HepG2 (cell line): ENCODE data around the gene CBX2. TPM values are rescaled to one million over a fixed set of nuclear protein-coding genes. Genes with fewer than 3 reads are reported as not detected.
A peak's percentile ranks its signal among the peaks of the same experiment; 100 is the strongest.

Source experiments
- CBFB ChIP-seq: sonication (generic); formaldehyde crosslinking; IDR thresholded peaks from 2 replicates; pipeline ENCODE4 v1.4.0; 2020; ENCODE audit warnings: missing genetic modification reagents
- EEA1 ChIP-seq: sonication (generic); formaldehyde crosslinking; IDR thresholded peaks from 2 replicates; pipeline ENCODE4 v1.5.1; 2020; ENCODE audit warnings: mild to moderate bottlenecking, missing genetic modification reagents, borderline replicate concordance
- EED ChIP-seq: sonication (generic); formaldehyde crosslinking; IDR thresholded peaks from 2 replicates; pipeline ENCODE4 v1.5.0; 2020; ENCODE audit warnings: mild to moderate bottlenecking, missing genetic modification reagents
- EHMT2 ChIP-seq: fragments of 200-600 bp; sonication (generic); IDR thresholded peaks from 2 replicates; pipeline ENCODE4 v1.7.0; 2017; ENCODE audit warnings: antibody characterized with exemption, low read depth, low read length, borderline replicate concordance
- FOXP1 ChIP-seq, 2 experiments: fragments of 450-650 bp in 1 of 2; IDR thresholded peaks; 2 replicates each; pipeline ENCODE4 v1.6.1; 2017 to 2018; ENCODE audit warnings: antibody characterized with exemption in 1 of 2
- HIC2 ChIP-seq: sonication (generic); formaldehyde crosslinking; IDR thresholded peaks from 2 replicates; pipeline ENCODE4 v1.9.0; 2022; ENCODE audit warnings: low read depth, missing genetic modification reagents
- KLF16 ChIP-seq, 2 experiments: sonication (generic) in 1 of 2; formaldehyde crosslinking in 1 of 2; IDR thresholded peaks; 2 replicates each; pipeline versions ENCODE4 v1.6.1 to v1.8.0; 2016 to 2023; ENCODE audit warnings: missing genetic modification reagents in 2 of 2, missing compliant biosample characterization in 1 of 2
- MEIS1 ChIP-seq: sonication (generic); formaldehyde crosslinking; IDR thresholded peaks from 2 replicates; pipeline ENCODE4 v1.9.0; 2021; ENCODE audit warnings: mild to moderate bottlenecking, missing genetic modification reagents, moderate library complexity, borderline replicate concordance
- SALL2 ChIP-seq: sonication (generic); formaldehyde crosslinking; IDR thresholded peaks from 2 replicates; pipeline ENCODE4 v1.8.1; 2023; ENCODE audit warnings: mild to moderate bottlenecking, missing genetic modification reagents, inconsistent platforms
- ZBTB26 ChIP-seq: IDR thresholded peaks from 2 replicates; pipeline ENCODE4 v1.6.1; 2016; ENCODE audit warnings: missing compliant biosample characterization, missing genetic modification reagents, borderline replicate concordance
- ZBTB43 ChIP-seq: sonication (generic); formaldehyde crosslinking; conservative IDR thresholded peaks from 2 replicates; pipeline ENCODE4 v1.4.0; 2020; ENCODE audit warnings: missing genetic modification reagents
- ZBTB49 ChIP-seq: sonication (generic); formaldehyde crosslinking; IDR thresholded peaks from 2 replicates; pipeline ENCODE4 v1.4.0; 2020; ENCODE audit warnings: missing genetic modification reagents, borderline replicate concordance
- ZC3H4 ChIP-seq: sonication (generic); formaldehyde crosslinking; IDR thresholded peaks from 2 replicates; pipeline ENCODE4 v1.4.0; 2020; ENCODE audit warnings: missing genetic modification reagents, borderline replicate concordance
- ZNF747 ChIP-seq: sonication (generic); formaldehyde crosslinking; IDR thresholded peaks from 2 replicates; pipeline ENCODE4 v1.8.1; 2023; ENCODE audit warnings: missing genetic modification reagents, mild to moderate bottlenecking, borderline replicate concordance
- ZNF770 ChIP-seq: sonication (generic); formaldehyde crosslinking; IDR thresholded peaks from 2 replicates; pipeline ENCODE4 v1.5.0; 2020; ENCODE audit warnings: mild to moderate bottlenecking, missing genetic modification reagents
- ZNF780A ChIP-seq: sonication (generic); formaldehyde crosslinking; IDR thresholded peaks from 2 replicates; pipeline ENCODE4 v1.8.0; 2022; ENCODE audit warnings: mild to moderate bottlenecking, missing genetic modification reagents, moderate library complexity
- ZNF788 ChIP-seq: sonication (generic); formaldehyde crosslinking; IDR thresholded peaks from 2 replicates; pipeline ENCODE4 v1.5.0; 2020; ENCODE audit warnings: mild to moderate bottlenecking, missing genetic modification reagents, borderline replicate concordance
- ZSCAN20 ChIP-seq: sonication (generic); formaldehyde crosslinking; IDR thresholded peaks from 2 replicates; pipeline ENCODE4 v1.4.0; 2020; ENCODE audit warnings: missing genetic modification reagents, mild to moderate bottlenecking, borderline replicate concordance
- polyA plus RNA-seq, 8 experiments: library from polyadenylated mRNA; depleted of rRNA in 3 of 8; stranded (reverse) in 7 of 8; unstranded in 1 of 8; fragments of >200 nt; fragmentation: Illumina TruSeq in 4 of 8; extraction: Trizol in 4 of 8; gene quantifications; 2 replicates each; pipeline versions ENCODE4 v1.2.1 to v1.2.3, GENCODE V29; 2011 to 2016; ENCODE audit warnings: low read depth in 4 of 8, missing spikeins in 1 of 8, mixed read lengths in 1 of 8; ENCODE audit not compliant: insufficient read depth in 1 of 8
- total RNA-seq, 5 experiments: library from RNA; depleted of rRNA; stranded (reverse); fragments of >200 nt; fragmentation: Illumina TruSeq; extraction: Trizol; gene quantifications; 2 replicates each; pipeline ENCODE4 v1.2.3, GENCODE V29; 2016; ENCODE audit warnings: low read depth in 1 of 5

Gene CBX2
- total and polyA plus RNA-seq, 2 of the 13 experiments (the other 11 are each of a cell fraction or from before 2014, with no cell fraction given): 14.5 to 31.1 TPM

- TF ChIP-seq ZNF788 (CRISPR knock-in tag) (0 out of 2 replicates have a peak, but pooled peaks have one; percentile 41), ZC3H4 (CRISPR knock-in tag) (0 out of 2 replicates have a peak, but pooled peaks have one; percentile 28), EHMT2 (no peak), FOXP1 (IDR thresholded peaks at IDR 0.05) (no peak), FOXP1 (CRISPR knock-in tag; IDR thresholded peaks at IDR 0.05) (no peak), MEIS1 (CRISPR knock-in tag) (no peak), ZNF770 (CRISPR knock-in tag) (no peak), CBFB (CRISPR knock-in tag) (no peak), ZNF780A (CRISPR knock-in tag) (no peak), ZSCAN20 (CRISPR knock-in tag) (0 out of 2 replicates have a peak, but pooled peaks have one; percentile 23), KLF16 (CRISPR knock-in tag; IDR thresholded peaks at IDR 0.05) (no peak), ZNF747 (CRISPR knock-in tag) (0 out of 2 replicates have a peak, but pooled peaks have one; percentile 51), EED (peak; percentile 44; the same call in 1 of the 2 replicates), ZBTB43 (CRISPR knock-in tag) (no peak), SALL2 (CRISPR knock-in tag) (no peak), ZBTB49 (CRISPR knock-in tag) (no peak), ZBTB26 (CRISPR knock-in tag) (no peak), EEA1 (CRISPR knock-in tag) (no peak), HIC2 (CRISPR knock-in tag) (0 out of 2 replicates have a peak, but pooled peaks have one; percentile 16)
Observed at GRCh38 chr17:79790805-79791734, 13.1 kb downstream of the CBX2 start (continued).
